Fibroblast of skin of right quadriceps (primary cell): Measurements from ENCODE around the gene KPNA6.

ENCODE experiments used
- DNase-seq: peaks from one replicate; pipeline ENCODE4 v3.0.0-alpha.2; 2013

The KPNA6 gene

DNA sequence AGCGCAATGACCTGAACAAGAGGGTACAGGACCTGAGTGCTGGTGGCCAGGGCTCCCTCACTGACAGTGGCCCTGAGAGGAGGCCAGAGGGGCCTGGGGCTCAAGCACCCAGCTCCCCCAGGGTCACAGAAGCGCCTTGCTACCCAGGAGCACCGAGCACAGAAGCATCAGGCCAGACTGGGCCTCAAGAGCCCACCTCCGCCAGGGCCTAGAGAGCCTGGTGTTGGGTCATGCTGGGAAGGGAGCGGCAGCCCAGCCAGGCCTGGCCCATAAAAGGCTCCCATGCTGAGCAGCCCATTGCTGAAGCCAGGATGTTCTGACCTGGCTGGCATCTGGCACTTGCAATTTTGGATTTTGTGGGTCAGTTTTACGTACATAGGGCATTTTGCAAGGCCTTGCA is 87.1 kb downstream of the KPNA6 start:
- no peak for DNase-seq

DNA sequence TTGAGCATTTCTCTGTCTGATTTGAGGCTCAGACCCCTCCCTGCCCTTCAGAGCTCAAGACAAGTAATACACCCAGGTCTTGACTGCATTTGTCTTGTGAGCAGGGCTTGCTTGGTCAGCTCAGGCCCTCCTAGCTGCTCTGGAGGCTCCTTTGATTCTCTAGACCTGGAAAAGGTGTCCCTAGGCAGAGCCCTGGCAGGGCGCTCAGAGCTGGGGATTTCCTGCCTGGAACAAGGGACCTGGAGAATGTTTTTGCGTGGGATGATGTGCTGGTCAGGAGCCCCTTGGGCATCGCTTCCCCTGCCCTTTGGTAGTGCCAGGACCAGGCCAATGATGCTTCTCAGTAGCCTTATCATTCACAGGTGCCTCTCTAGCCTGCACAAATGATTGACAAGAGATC is 87.7 kb downstream of the KPNA6 start:
- DNase-seq, result no peak

DNA sequence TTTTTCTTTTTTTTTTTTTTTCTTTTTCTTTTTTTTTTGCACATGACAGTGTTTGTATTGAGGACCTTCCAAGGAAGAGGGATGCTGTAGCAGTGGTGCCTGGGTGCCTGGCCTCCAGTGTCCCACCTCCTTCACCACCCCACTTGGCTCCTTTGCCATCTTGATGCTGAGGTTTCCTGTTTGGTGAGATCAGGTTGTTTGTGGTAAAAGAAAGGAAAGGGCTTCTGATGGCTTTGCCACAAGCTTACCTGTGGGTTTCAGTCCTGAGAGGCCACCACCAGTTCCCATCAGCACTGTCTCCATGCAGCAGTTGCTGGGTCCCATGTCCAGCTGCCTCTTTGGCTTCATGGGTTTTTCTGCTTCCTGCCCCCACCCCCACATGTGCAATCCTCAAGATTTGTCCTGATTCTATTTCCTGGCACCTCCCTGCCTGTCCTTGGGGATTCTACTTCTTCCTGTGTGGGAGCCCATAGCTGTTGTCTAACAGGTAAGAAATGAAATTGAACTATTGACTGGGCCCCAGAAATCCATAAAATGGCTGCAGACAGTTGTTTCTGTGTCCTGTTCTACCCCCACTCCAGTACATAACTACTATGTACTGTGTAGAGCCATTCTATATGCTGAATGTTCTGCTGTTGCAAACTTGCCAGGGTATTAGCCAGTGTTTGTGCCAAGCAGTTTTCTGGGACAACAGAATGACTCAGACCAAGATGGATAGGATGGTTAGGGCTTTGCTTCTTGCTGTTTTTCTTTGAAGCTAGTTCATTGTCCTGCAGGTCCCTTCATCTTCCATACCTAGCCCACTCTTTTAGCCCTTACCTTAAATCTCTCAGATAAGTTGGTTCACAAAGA is 88.3 kb downstream of the KPNA6 start:
- DNase-seq, result no peak

DNA sequence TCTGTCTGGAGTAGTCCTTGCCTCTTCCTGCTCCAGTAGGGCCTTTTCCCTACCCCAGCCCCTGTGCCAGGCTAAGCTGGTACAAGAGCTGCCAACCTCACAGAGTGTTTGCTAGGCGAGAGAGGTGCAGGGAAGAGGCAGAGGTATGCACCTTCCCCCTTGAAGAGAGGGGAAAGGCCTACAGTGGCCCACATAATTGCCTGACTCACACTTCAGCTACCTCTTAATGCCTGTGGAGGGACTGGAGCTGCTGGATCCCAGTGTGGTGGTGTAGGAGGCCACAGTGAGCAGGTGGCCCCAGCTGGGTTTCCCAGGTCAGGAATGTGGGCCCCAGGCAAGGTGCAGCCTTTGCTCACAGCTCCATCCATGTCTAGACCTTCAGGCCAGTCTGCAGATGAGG is 89.2 kb downstream of the KPNA6 start:
- no peak for DNase-seq

DNA sequence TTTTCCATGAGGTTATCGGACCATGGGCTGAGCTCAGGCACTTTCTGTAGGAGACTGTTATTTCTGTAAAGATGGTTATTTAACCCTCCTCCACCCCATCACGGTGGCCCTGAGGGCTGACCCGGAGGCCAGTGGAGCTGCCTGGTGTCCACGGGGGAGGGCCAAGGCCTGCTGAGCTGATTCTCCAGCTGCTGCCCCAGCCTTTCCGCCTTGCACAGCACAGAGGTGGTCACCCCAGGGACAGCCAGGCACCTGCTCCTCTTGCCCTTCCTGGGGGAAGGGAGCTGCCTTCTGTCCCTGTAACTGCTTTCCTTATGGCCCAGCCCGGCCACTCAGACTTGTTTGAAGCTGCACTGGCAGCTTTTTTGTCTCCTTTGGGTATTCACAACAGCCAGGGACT is 90.0 kb downstream of the KPNA6 start:
- no peak for DNase-seq

DNA sequence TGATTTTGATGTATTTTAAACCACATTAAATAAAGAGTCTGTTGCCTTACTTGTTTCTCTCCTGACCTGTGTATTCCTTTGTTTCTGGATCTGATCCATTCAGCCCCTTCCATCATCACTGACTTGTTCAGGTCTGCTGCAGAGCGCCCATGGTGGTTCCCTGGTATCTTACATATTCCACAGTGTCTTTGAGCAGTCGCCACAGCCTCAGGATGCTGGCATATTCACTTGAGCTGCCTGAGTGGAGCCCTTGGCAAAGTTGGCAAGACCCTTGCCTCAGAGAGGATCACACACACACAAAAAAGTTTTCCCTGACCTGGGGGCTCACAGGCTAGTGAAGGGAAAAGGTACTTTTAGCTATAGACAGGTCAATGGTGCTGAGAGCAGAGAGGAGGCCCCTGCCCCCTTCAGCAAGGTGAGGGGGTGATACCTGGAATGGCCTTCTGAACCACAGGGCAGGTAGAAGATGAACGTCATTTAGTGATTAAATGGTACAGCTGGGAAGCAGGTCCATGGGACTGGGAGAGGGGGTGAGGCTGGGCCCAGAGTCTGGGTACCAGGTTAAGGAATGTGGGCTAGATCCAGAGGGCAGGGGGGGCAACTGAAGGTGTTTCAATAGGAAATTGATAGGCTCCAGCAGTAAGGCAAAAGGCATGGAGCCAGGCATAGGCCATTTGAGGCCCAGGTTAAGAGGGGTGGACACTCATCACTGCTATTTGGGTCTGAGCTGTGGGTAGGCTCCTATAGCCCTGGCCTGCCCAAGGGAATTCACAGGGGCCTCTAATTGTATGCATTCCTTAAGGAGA is 90.6 kb downstream of the KPNA6 start:
- no peak for DNase-seq

DNA sequence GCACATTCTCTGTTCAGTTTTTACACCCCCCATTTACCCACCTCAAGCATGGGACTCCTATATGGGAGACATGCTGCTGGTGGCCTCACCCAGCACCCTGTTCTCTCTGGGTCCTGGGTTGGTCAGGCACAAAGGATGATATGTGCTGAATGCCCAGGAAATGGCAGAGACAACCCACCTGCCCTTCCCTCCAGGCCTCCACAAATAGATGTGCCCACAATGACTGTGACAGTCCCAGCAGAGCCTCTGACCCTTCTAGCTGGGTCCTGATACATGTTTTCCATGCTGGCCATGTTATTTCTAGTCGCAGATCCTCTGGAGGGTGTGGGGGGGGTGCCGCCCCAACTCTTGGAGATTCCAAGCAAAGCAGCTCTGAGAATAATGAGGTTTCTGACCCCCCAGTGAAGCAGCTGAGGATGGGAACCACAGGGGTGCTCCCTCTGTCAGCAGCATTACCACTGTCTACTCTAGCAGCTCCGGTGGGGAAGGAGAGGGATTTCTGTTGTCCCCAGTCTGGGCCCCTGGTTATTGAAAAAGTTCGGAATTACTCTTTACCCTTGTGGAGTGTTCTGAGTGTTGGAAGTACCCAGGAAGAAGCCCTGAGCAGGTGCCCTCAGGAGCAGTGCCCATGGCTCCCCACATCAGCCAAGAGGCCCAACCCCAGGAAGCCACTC is 91.3 kb downstream of the KPNA6 start:
- no peak for DNase-seq

DNA sequence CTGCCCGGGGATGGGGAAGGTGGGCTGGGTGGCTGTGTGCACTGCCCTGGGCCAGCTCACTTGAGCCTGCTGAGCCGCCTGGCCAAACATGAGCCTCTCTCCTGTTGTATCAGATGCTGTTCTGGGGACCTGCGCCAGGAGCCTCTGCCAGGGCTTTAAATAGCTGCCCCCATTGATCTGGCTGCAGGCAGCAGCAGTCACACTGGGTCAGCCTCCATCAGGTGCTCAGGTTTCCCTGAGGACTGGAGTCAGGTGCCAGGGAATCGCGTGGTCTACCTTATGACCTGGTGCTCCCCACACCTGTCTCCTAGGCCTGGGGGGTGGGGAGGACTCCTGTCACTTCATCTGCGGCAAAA is 91.8 kb downstream of the KPNA6 start:
- DNase-seq, result no peak

DNA sequence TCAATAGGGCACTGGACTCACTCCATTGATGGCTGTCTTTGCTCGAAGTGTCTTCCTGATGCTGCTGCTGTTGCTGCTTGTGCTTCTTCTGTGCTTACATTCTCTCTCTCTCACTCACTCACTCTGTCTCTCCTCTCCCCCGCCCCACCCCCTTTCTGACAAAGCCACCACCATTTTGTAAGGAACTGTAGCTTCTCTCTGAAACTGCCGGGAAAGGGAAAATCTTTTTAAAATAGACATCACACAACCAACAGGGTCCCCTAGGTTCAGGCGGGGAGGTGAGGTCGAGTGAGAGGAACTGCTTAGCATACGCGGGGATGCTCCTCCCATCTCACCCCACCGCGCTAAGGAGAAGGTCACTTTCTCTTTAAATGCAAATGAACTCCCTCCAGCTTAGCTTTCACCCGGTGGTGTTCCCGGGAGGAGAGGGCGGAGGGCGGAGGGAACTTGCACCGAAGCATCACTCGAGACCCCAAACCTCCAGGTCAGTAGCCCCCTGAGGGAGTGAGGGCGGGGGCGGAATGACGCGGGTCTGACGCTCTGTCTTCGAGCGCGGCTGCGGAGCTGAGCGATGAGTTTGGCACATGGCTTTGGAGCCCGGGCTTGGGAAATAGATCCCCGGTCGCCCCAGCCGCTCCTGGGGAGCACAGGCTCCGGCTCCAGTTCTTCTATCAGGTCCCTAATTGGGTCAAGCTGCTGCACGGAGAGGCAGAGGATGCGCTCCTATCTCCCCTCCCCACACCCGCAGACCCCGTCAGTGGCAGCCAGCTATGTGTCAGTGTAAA is 92.6 kb downstream of the KPNA6 start, which contains the start of gene CCDC28B:
Gene CCDC28B (plus strand): TSS at position 370 of the 785 bp plus-strand sequence. CDS start 1,341 bp downstream, outside the sequence.
- peak; percentile 67 for DNase-seq

DNA sequence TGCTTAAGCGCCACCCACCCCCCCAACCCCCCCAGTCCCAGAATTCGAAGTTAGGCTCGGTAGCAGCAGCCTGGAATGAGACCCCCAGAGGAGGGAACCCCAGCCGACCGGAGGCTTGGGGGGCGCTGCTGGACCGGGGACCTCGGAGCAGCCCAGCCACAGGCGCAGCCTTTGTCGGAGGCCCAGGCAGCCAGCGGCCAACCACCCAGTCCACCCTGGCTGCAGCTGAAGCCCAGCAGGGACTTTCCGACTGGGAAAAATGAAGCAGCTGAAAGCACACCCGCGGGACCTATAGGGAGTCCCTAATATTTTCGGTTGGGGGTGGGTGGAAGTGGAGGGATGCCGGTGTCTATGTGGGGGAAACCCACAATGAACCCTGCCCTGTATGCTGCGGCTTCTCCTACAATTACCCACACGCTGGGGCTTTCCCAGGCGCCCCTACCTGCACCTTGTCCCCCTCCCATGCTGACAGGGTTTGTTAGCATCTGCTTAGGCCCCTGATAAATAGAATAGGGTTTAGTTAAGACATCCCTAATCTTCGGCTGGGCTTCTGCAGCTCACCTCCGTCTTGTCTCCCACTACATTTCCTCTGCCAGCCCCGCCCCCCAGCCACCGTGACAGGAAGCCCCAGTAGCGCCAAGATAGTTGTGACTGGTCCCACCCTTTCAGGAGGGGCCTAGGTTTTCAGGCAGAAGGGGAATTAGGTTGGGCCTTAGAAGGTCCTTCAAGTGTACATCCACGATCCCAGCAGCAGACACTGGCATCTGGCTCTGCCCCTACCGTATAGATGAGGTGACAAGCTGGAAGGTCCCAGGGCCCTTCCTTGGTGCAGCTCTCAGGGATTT is 93.4 kb downstream of the KPNA6 start:
- peak; percentile 60 for DNase-seq

DNA sequence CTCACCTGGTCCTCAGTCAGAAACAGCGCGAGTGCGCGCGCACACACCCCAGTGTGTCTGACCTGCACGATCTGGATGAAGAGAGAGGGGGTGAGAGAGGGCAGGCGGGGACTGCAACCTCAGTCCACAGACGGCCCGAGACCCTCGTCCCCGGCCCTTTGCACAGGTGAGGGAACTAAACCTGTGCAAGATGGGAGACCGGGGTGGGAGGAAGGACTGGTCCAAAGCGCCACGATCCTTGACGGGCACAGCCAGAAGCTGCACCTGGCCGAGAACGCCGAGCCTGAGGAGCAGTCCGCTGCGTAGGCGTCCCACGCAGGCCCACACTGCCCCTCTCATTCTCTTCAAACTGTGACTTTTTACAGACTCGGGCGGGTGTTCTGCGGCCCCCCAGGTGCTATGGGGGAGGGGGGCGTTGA is 97.1 kb downstream of the KPNA6 start:
- DNase-seq, result no peak

DNA sequence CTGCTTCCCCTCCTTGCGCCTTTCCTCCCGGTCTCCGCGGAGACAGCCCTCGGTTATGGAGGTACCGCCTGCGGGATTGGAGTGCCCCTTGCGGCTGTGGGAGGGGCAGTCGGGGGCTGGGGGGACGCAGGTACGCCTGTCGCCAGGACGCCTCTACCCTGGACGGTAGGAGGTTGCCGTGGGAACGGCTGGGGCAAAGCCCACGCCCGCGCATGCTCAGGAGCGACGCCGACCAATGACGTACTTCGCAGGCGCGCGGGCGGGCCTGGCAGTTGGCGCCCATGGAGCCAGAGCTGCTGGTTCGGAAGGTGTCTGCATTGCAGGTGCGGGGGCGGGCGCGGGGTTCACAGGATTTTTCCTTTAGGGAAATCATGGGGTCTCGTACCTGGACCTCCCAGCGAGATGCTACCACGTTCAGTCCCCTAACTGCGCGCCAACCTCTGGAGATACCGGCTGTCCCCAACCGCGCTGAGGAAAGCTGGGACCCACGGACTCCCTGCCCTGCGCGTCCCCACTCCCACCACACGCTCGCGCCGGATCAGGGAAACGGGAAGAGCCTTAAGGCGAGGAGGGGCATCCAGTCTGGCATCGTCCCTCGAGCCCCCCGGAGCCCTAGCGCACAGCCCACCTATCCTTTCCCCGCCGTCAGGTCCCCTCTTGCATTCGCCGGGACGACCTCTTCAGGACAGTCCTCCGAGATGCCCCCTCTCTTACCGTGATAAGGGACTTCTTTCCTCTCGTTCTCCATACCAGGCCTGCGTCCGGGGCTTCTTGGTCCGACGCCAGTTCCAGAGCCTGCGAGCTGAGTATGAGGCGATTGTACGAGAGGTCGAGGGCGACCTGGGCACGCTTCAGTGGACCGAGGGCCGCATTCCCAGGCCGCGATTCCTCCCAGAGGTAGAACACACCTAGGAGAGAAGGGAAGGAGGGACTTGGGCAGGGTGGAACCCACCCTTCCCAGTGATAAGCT is 97.8 kb downstream of the KPNA6 start, which contains the start of gene IQCC:
Gene IQCC (plus strand): TSS at position 271 of the 970 bp plus-strand sequence. CDS start 11 bp downstream, at position 282.
- peak; percentile 75 for DNase-seq

DNA sequence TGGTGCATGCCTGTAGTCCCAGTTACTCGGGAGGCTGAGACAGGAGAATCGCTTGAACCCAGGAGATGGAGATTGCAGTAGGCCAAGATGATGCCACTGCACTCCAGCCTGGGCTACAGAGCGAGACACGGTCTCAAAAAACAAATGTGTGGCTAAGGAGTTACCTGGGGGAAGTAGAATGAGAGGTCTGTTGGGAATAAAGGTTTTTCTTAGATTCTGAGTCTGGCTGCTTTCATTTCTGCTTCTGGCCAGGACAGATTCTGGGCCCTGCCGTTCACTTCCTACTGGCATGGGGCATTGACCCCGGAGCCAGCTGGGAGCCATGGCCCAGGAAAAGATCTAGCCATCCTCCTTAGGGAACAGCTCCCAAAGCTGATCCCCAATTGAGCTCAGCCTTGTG is 100.6 kb downstream of the KPNA6 start:
- no peak for DNase-seq

DNA sequence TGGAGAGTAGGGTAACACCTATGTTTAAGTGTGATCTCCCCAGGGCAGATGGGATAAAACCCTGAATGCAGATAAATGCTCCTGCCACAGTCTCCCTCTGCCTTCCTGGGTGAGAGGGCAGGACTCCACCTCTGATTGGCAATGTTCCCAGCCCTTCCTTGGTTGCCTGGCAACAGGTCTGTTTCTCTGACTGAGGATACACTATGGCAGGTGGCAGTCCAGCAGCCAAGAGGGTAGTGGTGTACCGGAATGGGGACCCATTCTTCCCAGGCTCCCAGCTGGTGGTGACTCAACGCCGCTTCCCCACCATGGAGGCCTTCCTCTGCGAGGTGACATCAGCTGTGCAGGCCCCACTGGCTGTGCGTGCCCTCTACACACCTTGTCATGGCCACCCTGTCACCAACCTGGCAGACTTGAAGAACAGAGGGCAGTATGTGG is 101.1 kb downstream of the KPNA6 start, which contains the start of gene DCDC2B:
Gene DCDC2B (plus strand): TSS at position 199 of the 438 bp plus-strand sequence. CDS start 5 bp downstream, at position 204.
- peak; percentile 30 for DNase-seq

DNA sequence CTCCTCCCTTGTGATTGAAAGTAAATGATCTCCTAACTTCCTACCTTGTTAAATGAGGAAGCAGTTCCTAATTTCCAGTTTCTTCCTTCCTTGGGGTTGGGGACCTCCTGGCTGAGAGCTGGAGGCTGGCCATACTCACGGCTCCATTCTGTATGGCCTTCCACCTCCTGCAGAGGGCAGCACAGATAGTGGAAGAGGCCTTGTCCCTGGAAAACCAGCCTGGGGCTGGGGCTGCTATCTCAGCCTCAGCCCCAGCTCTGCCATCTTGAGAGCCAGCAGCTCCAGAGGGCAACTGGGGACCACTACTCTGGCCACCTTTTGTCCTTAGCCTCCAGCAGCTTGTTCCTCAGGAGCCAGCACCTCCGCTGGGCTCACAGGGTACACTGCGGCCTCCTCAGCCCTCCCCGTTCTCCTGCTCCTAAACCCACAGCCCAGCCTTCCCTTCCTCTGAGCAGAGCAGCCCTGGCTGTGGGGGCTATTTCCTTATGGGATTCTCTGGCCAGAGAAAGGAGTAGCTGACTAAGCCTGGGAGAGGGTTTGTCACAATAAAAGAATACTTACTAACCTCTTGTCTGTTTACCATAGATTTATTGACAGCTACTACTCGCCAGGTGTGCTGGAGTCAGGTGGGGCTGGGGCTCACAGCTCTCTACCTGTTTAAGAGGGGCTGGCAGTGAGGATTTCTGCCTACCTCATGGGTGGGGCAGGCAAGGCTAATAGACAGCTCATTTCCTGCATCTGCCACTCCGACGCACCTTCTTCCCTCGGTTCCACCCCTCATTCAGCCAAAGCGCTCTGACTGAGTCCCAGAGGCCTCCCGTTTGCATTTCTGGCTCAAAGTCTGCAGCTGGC is 108.0 kb downstream of the KPNA6 start:
- DNase-seq, result peak; percentile 59

DNA sequence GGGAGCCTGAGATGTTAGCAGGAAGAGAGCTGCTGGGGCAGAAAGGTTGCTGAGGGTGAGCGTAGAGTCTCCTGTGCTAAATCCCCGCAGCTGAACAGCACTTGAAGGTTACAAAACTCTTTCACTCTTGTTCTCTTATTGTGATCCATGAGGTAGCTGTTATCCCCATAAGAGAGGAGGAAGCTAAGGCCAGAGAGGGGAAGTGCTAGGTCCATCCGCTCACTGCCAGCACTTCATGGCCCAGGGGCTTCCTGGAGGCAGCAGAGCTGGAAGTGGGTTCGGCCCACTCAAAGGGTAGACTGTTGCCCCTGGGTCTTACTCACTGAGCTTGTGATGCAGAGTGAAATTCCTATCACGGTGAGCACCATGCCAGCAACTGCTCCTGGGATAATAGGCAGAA is 108.7 kb downstream of the KPNA6 start:
- DNase-seq, result no peak

DNA sequence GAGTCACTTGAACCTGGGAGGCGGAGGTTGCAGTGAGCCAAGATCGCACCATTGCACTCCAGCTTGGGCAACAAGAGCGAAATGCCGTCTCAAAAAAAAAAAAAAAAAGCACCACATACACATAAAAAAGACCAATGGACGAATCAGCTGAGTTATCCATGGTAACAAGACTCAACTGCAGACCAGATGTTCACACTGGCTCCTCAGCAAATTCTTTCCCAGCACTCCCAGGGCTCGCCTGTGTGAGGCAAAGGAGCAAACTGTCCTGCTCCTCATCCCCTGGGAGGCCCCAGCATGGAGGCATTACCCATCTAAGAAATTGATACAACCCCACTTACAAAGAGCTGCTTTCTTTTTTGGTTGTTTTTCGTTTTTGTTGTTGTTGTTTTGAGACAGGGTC is 111.2 kb downstream of the KPNA6 start:
- peak; percentile 36 for DNase-seq

DNA sequence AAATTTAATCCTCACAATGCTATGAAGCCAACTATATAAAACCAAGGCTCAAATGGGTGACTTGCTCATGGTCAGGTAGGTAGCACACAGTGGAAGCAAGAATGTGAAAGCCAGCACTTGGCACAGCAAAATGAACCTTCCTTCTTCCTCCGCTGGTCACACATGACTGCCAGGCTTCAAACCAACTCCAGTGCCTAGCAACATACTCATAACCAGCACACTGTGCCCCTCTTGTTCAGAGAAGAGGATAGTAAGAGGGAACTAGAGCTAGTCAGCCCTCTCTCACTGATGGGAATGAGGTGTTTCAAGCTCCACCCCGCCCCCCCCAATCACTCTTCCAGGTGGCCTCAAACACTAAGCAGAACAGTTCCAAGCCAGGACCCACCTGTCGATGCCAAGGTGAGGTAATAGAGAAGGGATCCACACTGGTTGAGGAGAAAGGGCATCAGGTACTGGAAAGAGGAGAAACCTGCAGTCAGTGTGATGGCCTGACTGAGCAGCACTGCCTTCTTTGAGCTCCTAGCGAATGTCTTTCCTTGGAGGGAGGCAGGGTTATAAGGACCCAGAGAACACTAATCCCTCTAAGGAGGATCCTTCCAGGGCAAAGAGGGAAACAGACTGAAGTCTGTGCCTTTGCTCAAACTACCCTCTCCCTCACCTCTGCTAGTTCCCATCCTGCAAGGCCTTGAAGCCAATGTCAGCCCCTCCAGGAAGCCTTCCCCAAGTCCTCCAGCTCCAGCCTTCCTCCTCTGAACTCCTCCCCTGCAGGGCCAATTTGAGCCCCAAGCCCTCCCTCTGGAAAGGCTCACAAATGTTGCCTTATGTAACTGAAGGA is 113.1 kb downstream of the KPNA6 start:
- DNase-seq, result no peak
